Measurements from ENCODE around the gene RALGAPA2.

Gene RALGAPA2

GRCh38 chr20:20627471-20627870 lies 85.0 kb downstream of the RALGAPA2 start:
- no peak for DNase-seq

GRCh38 chr20:20624914-20625313 lies 87.5 kb downstream of the RALGAPA2 start:
- no peak for DNase-seq

- no peak for DNase-seq
Observed at GRCh38 chr20:20621195-20621594, 91.2 kb downstream of the RALGAPA2 start.

DNA sequence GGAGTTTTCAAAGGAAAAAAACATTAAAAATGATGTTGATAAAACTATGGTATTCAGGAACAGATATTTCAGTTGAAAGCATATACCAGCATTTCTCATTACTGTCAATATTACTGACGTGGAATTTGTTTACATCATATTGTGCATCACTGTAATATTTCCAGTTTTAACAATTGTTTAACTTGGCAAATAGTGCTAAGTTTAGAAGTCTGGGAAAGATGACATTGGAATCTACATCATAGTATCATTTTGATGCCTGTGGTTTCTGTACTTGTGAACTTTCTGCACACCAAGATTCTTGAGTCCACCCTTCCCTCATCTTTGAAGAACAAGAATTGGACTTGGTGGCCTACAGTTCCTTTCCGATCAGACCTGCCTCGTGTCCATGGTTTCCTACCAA lies 98.1 kb downstream of the RALGAPA2 start:
- no peak for DNase-seq

GRCh38 chr20:20612251-20612650 lies 100.2 kb downstream of the RALGAPA2 start:
- DNase-seq: no peak

DNA sequence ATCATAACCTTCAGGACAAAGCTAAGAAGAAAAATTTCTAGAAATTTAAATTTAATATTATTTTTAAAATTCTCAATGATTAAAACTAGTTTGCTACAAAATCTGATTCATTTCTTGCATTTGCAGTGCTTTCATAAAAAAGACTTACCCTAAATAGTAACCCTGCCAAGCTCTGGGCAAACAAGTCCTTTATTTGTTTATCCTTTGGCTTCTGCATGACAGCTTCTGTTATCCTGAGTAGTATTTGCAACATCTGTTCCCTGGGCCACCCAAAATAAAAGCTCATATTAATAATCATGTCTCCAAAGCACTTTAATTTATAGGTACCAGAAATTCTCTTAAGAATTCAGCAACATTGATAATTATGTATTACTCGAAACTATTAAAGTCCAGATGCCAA lies 101.3 kb downstream of the RALGAPA2 start:
- DNase-seq: no peak

- DNase-seq: no peak
Observed at GRCh38 chr20:20609522-20609921, 102.9 kb downstream of the RALGAPA2 start.

- DNase-seq: no peak
Observed at GRCh38 chr20:20608641-20609040, 103.8 kb downstream of the RALGAPA2 start.

DNA sequence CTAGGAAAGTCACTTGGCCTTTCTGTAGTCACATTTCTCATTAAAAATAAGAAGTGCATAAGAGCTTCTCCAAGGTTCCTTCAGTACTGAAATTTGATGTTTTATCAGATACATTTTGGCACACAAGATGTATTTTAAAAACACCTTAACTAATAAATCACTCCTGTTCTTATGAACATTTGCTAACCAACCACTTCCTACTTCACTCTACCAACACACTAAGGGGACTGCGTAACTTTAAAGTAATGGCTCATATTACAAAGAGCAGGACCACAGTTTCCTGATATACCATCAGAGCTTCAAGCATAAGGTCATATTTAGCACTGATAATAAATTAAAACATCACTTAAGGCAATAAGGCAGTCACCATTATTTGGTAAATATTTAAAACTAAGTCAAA lies 104.4 kb downstream of the RALGAPA2 start:
- no peak for DNase-seq

GRCh38 chr20:20606881-20607280 lies 105.6 kb downstream of the RALGAPA2 start:
- no peak for DNase-seq

DNA sequence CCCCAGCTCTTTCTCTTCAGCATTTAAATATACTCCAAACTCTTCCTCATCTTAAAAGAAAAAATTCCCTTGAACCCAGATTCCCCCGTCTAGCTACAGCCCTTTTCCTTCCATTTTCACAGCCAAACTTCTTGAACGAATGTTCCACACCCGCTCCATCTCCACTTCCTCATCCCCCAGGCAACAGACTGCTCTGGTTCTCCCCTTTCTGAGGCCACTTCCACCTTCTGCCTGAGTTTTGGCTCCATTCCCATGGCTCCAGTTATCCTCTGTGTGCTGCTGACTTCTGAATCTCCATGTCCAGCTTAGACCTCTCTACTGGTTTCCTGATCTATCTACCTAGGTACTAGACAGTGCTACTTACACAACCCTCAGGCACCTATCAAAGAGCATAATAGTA lies 106.4 kb downstream of the RALGAPA2 start:
- DNase-seq: no peak

GRCh38 chr20:20604907-20605306 lies 107.5 kb downstream of the RALGAPA2 start:
- no peak for DNase-seq

DNA sequence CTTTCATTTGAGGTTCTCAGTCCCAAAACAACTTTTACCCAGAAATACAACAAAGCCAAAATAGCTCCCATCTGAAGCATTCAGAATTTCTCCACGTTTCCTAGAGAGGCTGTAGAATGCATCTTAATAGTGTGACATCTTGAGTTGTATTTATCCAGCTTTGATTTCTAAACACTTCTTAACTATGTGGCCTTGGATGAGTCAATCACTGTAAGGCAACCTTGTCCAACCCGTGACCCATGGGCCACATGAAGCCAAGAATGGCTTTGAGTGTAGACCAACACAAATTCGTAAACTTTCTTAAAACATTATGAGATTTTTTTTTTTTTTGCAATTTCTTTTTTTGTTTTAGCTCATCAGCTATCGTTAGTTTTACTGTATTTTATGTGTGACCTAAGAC lies 108.1 kb downstream of the RALGAPA2 start:
- DNase-seq: no peak

GRCh38 chr20:20603339-20603990 lies 109.0 kb downstream of the RALGAPA2 start:
- no peak for DNase-seq

GRCh38 chr20:20597966-20598365 lies 114.5 kb downstream of the RALGAPA2 start:
- no peak for DNase-seq

DNA sequence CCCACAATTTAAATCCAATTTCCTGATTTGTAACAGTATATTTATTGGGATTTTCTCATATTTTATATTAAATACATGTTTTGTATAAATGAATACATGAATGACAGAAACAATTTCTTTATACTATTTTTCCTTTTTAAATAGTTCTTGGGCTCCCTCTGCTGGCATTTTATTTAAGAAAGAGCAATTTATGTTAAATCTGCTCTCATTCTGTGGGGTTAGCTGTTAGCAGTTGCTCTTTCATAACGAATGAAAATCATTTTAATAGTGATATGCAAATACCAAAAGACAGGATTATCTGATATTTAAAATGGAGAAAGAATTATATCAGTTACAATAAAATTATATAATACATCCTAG lies 118.3 kb downstream of the RALGAPA2 start:
- no peak for DNase-seq

DNA sequence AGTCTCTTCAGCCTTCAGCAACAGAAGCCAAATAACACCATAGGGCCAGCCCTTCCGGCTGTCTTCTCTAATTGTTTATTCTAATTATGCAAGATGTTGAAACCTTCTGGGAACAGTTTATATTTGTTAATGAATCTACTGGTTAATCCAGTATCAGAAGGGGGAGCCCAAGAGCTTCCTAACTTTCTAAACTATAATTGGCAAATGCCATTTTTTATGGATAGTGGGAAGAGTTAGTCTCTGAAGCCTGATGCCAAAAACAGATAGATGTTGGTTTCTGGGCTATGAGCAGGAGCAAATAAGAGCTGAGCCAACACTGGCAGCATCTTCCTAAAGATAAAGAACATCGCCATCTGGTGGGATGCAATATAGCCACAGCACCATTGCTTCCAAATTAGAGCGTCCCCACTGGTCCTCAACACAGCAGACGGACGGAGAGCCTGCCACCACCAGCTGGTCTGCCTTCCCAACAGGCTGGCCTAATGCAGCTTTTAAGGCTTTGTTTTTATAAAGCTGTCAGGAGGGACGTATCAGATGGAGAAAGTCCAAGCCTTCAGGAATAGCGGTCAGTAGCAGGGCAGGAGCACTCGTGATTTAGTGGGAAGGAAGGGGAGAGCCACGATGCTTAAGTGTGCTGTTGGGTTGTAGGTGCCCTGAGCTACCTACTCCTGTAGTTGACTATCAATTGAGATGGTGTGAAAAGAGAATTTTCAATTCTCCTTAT lies 118.8 kb downstream of the RALGAPA2 start:
- no peak for DNase-seq

GRCh38 chr20:20585146-20585545 lies 127.3 kb downstream of the RALGAPA2 start:
- DNase-seq: no peak

- no peak for DNase-seq
Observed at GRCh38 chr20:20582734-20583133, 129.7 kb downstream of the RALGAPA2 start.

DNA sequence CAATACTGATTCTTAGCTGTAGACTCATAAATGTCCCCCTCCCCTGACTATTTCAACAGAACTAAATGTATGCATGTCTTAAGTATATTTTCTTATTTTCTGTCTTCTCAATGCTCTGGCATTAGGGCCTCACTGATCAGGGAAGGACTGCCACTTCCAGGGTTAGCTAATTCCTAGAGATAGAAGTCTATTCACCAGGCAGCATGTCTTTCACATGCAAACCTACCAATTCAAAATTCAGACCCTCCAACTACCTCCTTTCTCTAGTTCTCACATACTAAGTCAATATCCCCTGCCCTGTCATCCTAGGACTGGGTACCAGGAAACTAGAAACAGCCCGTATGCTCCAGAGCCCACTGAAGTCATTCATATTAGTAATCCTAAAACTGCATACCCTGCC lies 132.3 kb downstream of the RALGAPA2 start:
- no peak for DNase-seq

GRCh38 chr20:20578838-20579237 lies 133.6 kb downstream of the RALGAPA2 start:
- DNase-seq: no peak

DNA sequence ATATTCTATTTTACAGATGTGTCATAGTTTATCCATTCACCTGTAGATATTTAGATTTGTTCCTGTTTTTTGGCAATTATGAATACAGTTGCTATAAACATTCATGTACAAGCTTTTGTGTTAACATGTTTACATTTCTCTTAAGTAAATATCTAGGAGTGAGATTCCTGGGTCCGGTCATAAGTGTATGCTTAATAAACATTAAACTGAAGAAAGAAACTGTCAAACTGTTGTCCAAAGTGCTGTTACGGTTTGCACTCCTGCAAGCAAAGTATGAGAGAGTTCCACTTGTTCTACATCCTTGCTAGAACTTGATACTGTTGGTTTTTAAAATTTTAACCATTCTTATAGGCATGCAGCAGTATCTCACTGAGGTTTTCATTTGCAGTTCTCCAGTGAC lies 138.6 kb downstream of the RALGAPA2 start:
- DNase-seq: no peak

- DNase-seq: no peak
Observed at GRCh38 chr20:20571068-20571780, 141.2 kb downstream of the RALGAPA2 start.

GRCh38 chr20:20568604-20569205 lies 143.7 kb downstream of the RALGAPA2 start:
- no peak for DNase-seq

Measured in femur (tissue), 1 donor.